Astrocyte of the cerebellum (primary cell): ENCODE measurements around the gene AMN.
"Not testable (repeated sequence)": the region's sequence is repeated elsewhere in the genome, so short reads cannot be mapped to it uniquely, and the experiment has no call there.

Source experiments
- DNase-seq: peaks from one replicate; pipeline ENCODE4 v3.0.0-alpha.2; 2011; ENCODE audit warnings: low read depth
- H3K4me3 ChIP-seq: 2 replicates; pipeline ENCODE4 v1.5.1; 2011; ENCODE audit warnings: mild to moderate bottlenecking, low read depth, low read length, moderate library complexity
- in situ Hi-C: cut with HindIII; loops from 2 replicates; pipeline ENCODE4 v1.10.0; 2017; ENCODE audit warnings: low sequenced_read_pairs
- TF ChIP-seq, protein P1 (sequence below): IDR thresholded peaks from 2 replicates; pipeline ENCODE4 v1.5.1; 2012; ENCODE audit warnings: low read length, low read depth, moderate library complexity, mild to moderate bottlenecking; ENCODE audit errors: missing control alignments

Gene AMN

DNA sequence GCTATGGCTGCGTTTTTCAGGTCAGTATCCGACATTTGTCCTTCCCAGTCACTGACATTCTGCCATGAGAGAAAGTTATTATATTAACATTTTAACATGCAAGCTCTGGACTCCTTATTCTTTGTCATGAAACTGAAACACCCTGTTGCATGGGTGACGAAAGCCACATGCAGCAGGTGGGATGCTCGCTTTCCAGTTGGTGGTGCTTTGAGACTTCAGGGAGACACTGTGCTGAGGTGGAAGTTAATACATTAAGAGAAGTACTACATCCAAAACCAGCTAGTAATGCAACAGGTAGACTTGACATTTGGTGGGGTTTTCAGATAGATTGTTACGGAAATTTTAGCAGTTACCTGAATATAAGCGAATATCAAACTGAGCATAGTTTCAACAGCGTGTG lies 32.8 kb upstream of the AMN start:
- in situ Hi-C loops, result no loop called here

DNA sequence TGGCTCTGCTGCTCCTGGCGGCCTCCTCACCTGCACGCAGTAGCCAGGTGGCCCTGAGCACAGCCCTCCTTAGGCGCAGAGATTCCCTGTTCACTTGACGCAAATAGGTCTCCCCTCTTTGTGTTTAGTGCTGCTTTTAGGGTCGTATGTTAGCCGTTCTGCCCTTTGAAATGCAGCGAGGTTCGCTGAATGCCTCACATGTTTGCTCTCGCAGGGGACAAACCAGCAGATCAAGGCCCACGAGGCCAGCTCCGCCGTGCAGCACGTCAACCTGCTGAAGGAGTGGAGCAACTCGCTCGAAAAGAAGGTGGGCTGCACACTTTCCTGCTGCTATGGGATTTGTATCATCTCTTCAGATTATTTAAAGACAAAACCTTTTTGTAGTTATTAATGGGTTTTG lies 31.4 kb upstream of the AMN start:
- DNase-seq, result no peak
- TF ChIP-seq, protein P1, sequence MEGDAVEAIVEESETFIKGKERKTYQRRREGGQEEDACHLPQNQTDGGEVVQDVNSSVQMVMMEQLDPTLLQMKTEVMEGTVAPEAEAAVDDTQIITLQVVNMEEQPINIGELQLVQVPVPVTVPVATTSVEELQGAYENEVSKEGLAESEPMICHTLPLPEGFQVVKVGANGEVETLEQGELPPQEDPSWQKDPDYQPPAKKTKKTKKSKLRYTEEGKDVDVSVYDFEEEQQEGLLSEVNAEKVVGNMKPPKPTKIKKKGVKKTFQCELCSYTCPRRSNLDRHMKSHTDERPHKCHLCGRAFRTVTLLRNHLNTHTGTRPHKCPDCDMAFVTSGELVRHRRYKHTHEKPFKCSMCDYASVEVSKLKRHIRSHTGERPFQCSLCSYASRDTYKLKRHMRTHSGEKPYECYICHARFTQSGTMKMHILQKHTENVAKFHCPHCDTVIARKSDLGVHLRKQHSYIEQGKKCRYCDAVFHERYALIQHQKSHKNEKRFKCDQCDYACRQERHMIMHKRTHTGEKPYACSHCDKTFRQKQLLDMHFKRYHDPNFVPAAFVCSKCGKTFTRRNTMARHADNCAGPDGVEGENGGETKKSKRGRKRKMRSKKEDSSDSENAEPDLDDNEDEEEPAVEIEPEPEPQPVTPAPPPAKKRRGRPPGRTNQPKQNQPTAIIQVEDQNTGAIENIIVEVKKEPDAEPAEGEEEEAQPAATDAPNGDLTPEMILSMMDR, result no peak
- in situ Hi-C loops, result no loop called here
- no peak overlapping the region for H3K4me3 ChIP-seq

More for the DNA sequence above, 32.8 kb upstream of the AMN start:
- TF ChIP-seq, protein P1, result no peak
- no peak for DNase-seq
- no peak overlapping the region for H3K4me3 ChIP-seq

DNA sequence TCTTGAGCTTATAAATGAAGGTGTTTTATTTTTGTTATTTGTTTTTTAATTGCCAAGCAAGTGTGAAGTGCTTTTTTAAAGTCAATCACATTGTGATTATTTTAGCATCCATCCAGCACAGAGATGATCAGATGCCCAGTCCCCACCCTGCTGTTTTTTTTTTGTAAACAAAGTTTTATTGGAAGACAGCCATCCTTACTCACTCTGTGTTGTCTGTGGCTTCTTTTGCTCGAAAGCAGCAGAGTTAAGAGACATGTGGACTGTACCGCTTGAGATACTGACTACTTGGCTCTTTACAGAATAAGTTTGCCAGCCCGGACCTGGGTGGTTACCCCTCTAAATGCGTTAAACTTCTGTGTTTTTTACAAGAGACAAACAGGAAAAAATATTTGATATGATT lies 30.9 kb upstream of the AMN start:
- no peak overlapping the region for H3K4me3 ChIP-seq
- in situ Hi-C loops, result no loop called here
- TF ChIP-seq, protein P1, result no peak
- peak; percentile 34 for DNase-seq

DNA sequence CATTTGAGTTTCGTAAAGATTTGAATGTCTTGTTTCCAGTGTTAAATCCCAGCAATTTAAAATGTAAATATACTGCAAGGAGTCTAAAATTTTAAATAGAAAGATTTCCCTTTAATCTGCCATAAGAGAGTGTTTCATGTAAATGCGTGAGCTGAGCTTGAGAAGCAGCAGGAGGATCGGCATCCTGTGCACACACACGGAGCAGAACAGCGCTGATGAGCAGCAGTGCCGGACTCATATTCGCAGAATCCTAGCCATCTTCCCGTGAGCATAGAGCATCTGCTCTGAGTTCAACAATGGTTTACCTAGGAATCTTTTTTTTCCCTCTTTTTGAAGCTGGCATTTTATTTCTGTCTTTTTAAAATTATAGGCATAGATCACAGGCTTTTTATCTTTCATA lies 29.8 kb upstream of the AMN start:
- no peak overlapping the region for H3K4me3 ChIP-seq
- no peak for DNase-seq
- in situ Hi-C loops, result no loop called here
- TF ChIP-seq, protein P1, result no peak

DNA sequence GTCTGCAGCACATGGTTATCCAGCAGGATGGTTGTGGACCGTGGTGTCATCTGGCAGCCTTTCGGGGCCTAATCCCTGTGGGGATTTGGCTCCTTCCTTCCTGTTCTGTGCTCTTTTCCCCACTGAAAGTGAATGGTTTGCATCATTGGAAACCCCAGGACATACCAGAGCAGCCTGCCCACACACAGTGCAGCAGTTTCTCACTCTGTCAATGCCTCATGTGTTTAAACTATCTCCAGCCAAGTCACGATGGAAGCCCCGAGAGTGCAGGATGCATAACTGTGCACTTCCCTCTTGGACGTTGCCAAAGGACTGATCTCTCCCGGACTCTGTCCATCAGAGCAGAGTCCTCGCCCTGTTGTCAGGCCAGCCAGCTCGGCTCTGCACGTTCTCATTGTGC lies 29.0 kb upstream of the AMN start:
- TF ChIP-seq, protein P1, result no peak
- in situ Hi-C loops, result no loop called here
- H3K4me3 ChIP-seq, result no peak overlapping the region
- DNase-seq, result peak; percentile 84

DNA sequence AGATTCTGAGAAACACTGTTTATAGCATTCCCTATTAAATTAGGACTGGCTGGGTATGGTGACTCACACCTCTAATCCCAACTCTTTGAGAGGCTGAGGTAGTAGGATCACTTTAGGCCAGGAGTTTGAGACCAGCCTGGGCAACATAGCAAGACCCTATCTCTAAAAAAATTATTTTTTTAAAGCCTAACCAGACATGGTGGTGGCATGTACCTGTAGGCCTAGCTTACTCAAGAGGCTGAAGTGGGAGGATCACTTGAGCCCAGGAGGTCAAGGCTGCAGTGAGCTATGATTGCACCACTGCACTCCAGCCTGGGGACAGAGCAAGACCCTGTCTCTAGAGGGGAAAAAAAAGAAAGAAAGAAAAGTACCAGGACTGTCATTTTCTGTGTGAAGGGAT lies 25.7 kb upstream of the AMN start:
- H3K4me3 ChIP-seq, DNase-seq, in situ Hi-C loops: not testable (repeated sequence)

DNA sequence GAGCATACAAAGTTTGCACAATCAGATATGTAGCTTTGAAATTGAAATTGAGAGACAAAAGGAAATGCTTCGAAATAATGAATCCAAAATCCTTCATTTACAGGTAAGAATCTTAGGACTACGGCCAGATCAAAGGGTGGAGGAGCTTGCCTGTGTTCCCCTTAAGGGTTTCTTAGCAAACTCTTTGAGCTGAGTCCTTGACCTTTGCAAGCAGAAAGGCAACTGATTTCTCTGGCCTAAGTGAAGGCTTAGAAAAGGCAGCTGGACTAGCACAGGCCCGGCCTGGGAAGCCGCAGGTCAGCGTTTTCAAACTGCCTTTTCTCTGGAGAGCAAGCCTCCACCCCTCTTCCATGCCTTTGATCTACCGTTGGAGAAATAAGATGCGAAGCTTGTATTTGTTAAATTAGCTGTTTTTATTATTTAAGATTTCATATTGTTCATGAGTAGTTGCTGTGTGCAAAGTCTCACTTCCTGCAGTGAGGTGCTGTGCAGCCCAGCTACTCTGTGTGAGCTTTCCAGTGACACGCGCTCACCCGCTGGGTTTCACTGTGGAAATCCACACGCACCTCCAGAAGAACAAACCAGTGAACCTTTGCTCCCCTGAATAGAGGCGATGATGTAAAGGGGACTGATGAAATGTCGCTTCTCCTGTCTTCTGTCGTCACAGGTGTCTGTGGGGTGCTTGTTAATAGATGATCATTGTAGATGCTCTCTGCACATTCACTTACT lies 25.0 kb upstream of the AMN start:
- TF ChIP-seq, protein P1, result no peak
- in situ Hi-C loops, result no loop called here
- H3K4me3 ChIP-seq, result no peak overlapping the region
- no peak for DNase-seq
